Thoracic aorta (tissue), 2 donors: Measurements from ENCODE around the gene TAOK1. TPM values are rescaled to one million over a fixed set of nuclear protein-coding genes. Genes with fewer than 3 reads are reported as not detected.

Experiments used
- ATAC-seq: fragments of 150-250 bp; one replicate; pipeline ENCODE4 v1.8.0; 2017; ENCODE audit warnings: low read depth; ENCODE audit not compliant: insufficient number of reproducible peaks, low FRiP score
- DNase-seq: peaks from one replicate; pipeline ENCODE4 v3.0.0-alpha.2; 2020; ENCODE audit warnings: low spot score
- H3K27ac ChIP-seq, 2 donors: fragments of 200-600 bp; sonication (generic); 1 replicate in 1 of 2; 2 replicates in 1 of 2; pipeline ENCODE4 v1.5.1; 2016; ENCODE audit warnings: mild to moderate bottlenecking in 2 of 2, moderate library complexity in 2 of 2
- H3K27me3 ChIP-seq: fragments of 200-600 bp; sonication (generic); replicated peaks from 2 replicates; pipeline ENCODE4 v1.6.0; 2016; ENCODE audit warnings: mild to moderate bottlenecking; ENCODE audit not compliant: insufficient read depth
- H3K36me3 ChIP-seq: fragments of 200-600 bp; sonication (generic); one replicate; pipeline ENCODE4 v1.5.1; 2016
- H3K4me1 ChIP-seq, 2 donors: fragments of 200-600 bp; sonication (generic); 1 replicate in 1 of 2; 2 replicates in 1 of 2; pipeline versions ENCODE4 v1.5.1 to v1.6.0; 2016; ENCODE audit warnings: low read depth in 2 of 2, mild to moderate bottlenecking in 1 of 2; ENCODE audit not compliant: control insufficient read depth in 1 of 2
- H3K4me3 ChIP-seq: fragments of 200-600 bp; sonication (generic); 2 replicates; pipeline ENCODE4 v1.5.1; 2016; ENCODE audit warnings: mild to moderate bottlenecking
- H3K9me3 ChIP-seq: fragments of 200-600 bp; sonication (generic); 2 replicates; pipeline ENCODE4 v1.5.1; 2016
- CTCF ChIP-seq: fragments of 200-600 bp; sonication (generic); IDR thresholded peaks from one replicate; pipeline ENCODE4 v1.5.1; 2019; ENCODE audit warnings: antibody characterized with exemption
- total RNA-seq, 2 donors: library from RNA; depleted of rRNA; stranded (reverse); fragments of >200 nt; gene quantifications; one replicate each; pipeline versions ENCODE4 v1.1.0 to v1.2.3, GENCODE V29; 2016

The TAOK1 gene
- total RNA-seq, 2 donors from 2014 or later, result 46.0 to 64.6 TPM

- H3K27ac ChIP-seq, result no peak overlapping the region
- peaks cover 15 to 30% of the 10 kb centered on the region in 2 donors for H3K4me1 ChIP-seq
- TF ChIP-seq CTCF, result no peak
- H3K9me3 ChIP-seq, result no peaks in the 10 kb centered on the region
- no peak for ATAC-seq
- H3K27me3 ChIP-seq, result no peaks in the 10 kb centered on the region
- H3K4me3 ChIP-seq, result no peak overlapping the region
- no peak for DNase-seq
- H3K36me3 ChIP-seq, result no peaks in the 10 kb centered on the region
These were observed 53.0 kb downstream of the TAOK1 start for GRCh38 chr17:29443041-29443739.

GRCh38 chr17:29444589-29444988 is 54.4 kb downstream of the TAOK1 start:
- Histone ChIP-seq H3K27me3 (no peaks in the 10 kb centered on the region), H3K4me3 (no peak overlapping the region), H3K36me3 (no peaks in the 10 kb centered on the region), H3K27ac (no peak overlapping the region), H3K9me3 (no peaks in the 10 kb centered on the region), H3K4me1 (peaks cover 15 to 30% of the 10 kb centered on the region in 2 donors)
- no peak for TF ChIP-seq CTCF
- ATAC-seq (no peak), DNase-seq (no peak)

- Histone ChIP-seq H3K27ac (no peak overlapping the region), H3K36me3 (no peaks in the 10 kb centered on the region), H3K27me3 (no peaks in the 10 kb centered on the region), H3K9me3 (no peaks in the 10 kb centered on the region), H3K4me1 (peaks cover 15 to 38% of the 10 kb centered on the region in 2 donors), H3K4me3 (no peak overlapping the region)
- no peak for TF ChIP-seq CTCF
- ATAC-seq, result no peak
- DNase-seq, result no peak
These were observed 55.7 kb downstream of the TAOK1 start for GRCh38 chr17:29445844-29446243.

- Histone ChIP-seq H3K4me1 (peaks cover 6 to 19% of the 10 kb centered on the region in 2 donors), H3K27ac (no peak overlapping the region), H3K4me3 (no peak overlapping the region), H3K36me3 (peaks cover 16% of the 10 kb centered on the region), H3K27me3 (no peaks in the 10 kb centered on the region), H3K9me3 (no peaks in the 10 kb centered on the region)
- DNase-seq, result no peak
- no peak for TF ChIP-seq CTCF
- no peak for ATAC-seq
These were observed 59.9 kb downstream of the TAOK1 start for GRCh38 chr17:29449865-29450671.

GRCh38 chr17:29451121-29451742 is 61.1 kb downstream of the TAOK1 start:
- no peak for ATAC-seq
- H3K27ac ChIP-seq, result no peak overlapping the region
- peaks cover 16% of the 10 kb centered on the region for H3K36me3 ChIP-seq
- no peaks in the 10 kb centered on the region for H3K27me3 ChIP-seq
- no peak overlapping the region for H3K4me3 ChIP-seq
- peaks cover 0 to 8% of the 10 kb centered on the region in 2 donors for H3K4me1 ChIP-seq
- no peak for DNase-seq
- H3K9me3 ChIP-seq, result no peaks in the 10 kb centered on the region
- no peak for TF ChIP-seq CTCF
